HCEC 1CT (cell line): ENCODE results near the gene APBA2.

Source experiments
- DNase-seq: peaks from one replicate; pipeline ENCODE4 v3.0.0-alpha.2; 2017

The APBA2 gene

DNA sequence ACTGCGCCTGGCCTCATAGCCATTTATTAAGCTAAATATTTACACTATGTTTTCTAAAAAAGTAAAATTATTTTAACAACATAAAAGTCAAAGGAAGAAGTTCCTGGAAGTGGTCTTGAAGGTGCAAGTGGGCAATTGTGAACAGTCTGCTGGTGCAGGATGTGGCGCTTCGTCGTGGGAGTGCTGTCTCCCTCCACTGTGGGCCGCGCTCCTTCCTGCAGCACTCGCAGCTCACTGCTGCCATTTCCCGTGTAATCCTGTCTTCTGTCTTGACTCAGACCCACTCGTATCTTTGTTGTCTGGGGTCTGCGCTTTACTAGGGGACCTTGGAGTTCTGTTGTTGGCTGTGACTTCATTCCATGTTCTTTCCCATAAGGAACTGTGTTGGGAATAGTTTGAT lies 56.3 kb downstream of the APBA2 start:
- DNase-seq, result no peak

GRCh38 chr15:28942571-28942970 lies 56.8 kb downstream of the APBA2 start:
- no peak for DNase-seq

GRCh38 chr15:28943146-28943545 lies 57.4 kb downstream of the APBA2 start:
- no peak for DNase-seq

GRCh38 chr15:28943611-28944230 lies 57.9 kb downstream of the APBA2 start:
- no peak for DNase-seq

DNA sequence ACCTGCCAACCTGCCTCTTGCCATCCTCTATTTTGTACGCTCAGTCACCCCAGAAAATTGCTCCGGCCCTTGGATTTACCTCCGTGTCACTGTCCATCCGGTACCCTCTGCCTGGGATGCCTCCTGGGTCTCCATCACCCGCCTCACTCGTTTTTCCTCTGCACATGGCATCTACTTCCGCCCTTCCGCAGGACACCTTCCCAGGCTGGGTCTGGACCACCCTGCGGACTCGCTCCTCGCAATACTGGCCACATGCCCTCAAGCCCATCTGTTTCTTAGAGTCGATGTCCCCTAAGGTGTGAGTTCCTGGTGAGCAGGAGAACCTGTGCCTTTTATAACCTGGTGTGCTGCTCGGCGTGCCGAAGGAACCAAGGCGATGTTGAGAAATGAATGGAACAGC lies 58.5 kb downstream of the APBA2 start:
- no peak for DNase-seq

DNA sequence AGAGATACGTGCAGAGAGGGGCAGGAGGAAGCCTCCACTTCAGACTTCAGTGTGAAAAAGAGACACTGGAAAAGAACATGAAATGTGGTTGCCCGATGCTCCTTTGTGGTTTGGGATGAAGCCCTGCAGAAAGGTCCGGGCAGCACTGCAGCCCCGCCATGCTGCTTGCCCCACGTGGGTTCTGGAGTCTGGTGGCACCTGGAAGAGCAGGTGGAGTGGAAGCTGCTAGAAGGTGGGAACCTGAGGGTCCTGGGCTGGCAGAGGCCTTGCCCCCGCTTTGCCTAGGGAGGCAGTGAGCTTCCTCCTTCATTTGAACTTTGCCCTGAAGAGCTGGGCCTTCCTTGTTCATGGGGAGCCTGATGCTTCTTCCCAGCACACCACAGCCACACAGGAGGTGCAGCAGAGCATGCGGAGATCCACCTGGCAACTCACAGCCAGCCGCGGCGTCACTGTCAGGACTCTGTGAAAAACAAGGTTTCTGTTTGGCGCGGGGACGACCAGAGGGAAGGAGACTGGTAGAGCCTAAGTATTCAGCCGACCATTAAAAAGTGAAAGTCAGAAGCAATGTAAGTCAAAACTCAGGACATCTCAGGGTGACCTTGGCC lies 59.0 kb downstream of the APBA2 start:
- no peak for DNase-seq

DNA sequence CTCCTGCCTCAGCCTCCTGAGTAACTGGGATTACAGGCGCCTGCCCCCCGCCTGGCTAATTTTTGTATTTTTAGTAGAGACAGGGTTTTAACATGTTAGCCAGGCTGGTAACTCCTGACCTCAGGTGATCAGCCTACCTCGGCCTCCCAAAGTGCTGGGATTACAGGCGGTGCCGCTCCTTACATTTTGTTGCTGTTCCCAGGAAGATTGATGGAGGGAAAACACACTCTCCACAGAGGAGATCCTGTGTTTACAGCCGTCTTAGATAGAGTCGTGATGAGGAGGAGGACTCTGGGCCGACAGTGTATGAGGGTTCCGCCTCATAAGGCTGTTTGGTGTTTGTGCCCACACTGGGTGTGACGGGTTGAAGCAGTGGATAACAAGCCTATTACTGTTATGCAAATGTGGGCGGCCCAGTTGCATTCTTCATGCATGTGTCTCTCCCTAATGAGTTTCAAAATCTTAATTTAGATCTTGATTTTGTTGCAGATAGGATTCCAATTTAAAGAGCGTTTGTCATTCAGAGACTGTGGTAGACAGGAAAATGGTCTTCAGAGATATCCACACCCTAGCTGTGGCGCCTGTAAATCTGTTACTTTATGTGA lies 60.0 kb downstream of the APBA2 start:
- no peak for DNase-seq

- DNase-seq, result no peak
Measured at GRCh38 chr15:28946803-28947202, 61.0 kb downstream of the APBA2 start.

GRCh38 chr15:28947221-28947674 lies 61.5 kb downstream of the APBA2 start:
- DNase-seq, result no peak

- DNase-seq, result no peak
Measured at GRCh38 chr15:28948036-28948435, 62.3 kb downstream of the APBA2 start.

- DNase-seq, result no peak
Measured at GRCh38 chr15:28950916-28951315, 65.1 kb downstream of the APBA2 start.

DNA sequence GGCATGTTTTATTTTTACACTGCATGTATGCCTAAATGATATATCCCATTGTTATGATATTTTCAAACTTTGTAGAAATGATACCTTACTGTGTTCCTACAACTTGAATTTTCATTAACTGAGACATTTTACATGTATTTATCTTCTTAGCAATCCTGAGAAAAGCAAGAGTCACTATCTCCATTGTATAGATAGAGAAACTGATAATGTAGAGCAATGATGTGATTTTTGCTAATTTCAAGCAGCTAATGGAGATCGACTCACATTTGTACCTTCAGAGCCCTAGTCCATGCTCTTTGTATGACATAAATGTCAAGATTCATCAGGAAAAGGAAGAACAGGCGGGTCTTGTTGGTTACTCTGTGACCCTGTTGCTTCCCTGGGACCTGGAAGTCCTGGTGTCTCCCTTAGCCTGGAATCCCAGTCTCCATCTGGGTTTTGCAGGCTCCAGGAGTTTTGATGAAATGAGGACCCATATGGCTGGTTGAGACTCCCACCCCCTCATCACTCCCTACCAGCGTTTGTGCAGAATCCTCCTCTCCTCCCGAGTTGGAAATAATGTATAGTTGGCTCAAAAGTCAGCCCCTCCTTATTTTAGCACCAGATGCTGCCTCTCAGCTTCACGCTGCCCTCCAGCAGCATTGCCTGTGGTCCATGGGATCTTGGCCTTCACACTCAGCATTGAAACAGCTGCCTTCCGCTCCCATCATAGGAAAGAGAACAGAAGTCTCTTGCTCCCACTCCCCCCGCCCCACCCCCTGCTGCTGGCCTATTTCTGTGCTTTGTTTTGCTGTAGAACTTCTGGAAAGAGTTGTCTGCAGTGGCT lies 67.1 kb downstream of the APBA2 start:
- no peak for DNase-seq

DNA sequence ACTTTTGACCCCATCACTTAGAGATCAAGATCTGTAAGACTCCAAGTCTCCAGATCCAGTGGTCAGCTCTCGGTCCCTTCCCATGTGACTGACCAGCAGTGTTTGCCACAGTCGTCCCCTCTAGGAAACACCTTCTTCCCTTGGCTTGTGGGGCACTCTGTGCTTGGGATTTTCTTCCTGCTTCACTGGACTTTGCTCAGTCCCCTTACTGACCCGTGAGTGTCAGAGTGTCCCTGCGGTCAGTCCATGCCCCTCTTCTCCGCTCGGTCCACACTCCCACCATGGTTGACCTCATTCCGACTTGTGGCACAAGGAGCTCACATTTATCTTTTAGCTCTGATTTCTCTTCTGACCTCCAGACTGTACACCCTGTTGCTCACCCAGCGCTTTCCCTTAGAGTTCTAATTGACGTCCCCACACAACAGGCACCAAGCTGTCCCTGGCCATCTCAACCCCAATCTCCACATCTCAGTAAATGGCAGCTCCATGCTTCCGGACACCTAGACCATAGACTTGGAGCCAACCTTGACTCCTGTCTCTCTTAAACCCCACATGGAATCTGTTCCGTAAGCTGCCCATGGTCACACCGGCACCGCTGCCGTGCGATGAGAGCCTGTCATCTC lies 67.9 kb downstream of the APBA2 start:
- no peak for DNase-seq

DNA sequence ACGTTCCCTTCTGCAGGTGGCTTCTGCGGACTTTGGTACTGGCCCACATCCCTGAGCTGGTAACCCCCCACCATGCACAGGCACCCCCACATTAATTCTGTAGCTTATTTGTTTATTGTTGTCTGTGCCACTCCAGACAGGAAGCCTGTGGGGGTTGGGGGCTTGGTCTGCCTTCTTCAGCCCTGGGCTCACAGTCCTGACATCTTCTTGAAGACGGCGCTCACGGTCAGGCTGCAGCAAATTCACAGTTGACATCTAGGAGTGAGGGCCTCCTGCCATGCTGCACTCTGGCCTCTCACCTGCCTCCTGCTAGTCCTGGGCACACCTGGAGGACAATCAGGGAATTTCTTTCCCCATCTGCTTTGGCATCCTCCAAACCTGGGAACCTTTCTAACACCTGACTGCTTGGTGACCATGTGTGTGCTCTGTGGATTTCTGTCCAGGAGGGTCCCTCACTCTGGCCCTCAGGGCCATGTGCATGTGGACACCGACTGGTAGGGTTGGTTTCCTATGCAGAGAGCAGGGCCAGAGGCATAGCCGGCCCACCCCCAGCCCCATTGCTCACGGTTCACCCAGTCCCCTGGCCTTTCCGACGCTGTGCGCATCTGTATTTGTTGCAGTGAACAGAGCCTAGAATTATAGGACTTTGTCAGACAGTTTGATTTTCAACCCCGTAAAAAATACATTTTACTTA lies 68.8 kb downstream of the APBA2 start:
- no peak for DNase-seq

- peak; percentile 70 for DNase-seq
Measured at GRCh38 chr15:28955160-28955992, 69.6 kb downstream of the APBA2 start.

DNA sequence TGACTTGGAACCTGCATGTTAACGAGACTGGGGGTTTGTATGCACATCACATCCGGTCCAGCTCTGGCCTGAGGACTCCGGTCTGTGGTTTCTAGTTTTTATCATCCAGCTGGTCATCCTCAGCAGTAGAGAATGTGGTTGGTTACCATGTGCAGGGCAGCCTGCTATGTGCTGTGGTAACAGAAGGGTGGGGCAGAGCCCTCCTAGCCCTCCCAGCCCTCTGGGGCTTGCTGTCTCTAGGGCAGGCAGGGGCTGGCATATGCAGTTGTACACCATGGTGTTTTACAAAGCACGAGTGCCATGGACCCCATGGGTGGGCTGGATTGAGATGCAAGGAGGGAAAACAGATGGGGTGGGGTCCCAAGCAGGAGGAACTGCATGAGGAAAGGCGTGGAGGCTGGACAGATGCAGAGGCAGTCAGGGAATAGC lies 70.2 kb downstream of the APBA2 start:
- peak; percentile 85 for DNase-seq

- no peak for DNase-seq
Measured at GRCh38 chr15:28956491-28956890, 70.7 kb downstream of the APBA2 start.

DNA sequence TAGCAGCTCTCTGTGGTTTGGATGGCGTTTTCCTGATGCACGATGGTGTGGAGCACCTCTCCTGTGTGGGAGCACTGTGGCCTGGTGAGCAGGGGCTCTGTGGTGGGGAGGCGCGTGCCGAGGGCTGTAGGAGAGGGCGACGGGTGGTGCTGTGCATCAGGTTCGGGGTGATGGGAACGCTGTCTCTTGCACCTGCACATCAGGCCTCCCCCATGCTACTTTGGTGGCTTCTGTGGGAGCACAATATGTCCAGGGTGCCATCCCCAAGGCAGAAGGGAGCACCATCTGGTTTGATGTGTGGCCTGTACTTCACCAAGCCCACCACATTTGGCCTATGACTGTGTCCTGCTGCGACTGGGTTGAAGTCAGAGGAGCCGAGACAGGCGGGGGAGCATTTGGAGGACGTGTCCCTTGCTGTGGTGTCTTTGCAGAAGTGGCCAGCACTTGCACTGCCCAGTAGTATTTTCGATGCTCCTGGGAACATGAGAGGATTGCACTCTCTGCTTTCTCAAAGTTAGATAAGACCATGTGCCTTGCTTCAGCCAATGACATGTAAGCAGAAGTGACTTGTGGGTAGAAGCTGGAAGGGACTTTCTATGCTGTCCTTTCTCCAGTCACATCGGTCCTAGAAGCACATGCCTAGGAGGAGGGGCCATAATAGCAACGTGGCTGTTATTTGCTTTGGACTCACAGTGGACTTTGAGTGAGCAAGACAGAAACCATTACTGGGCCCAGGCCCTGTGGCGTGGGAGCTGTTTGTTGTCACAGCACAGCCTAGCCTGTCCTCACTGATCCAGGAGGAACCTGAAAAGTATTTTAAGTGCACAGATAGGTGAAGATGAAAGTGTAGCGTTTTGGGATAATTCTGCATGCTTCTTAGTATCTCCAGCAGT lies 72.1 kb downstream of the APBA2 start:
- DNase-seq, result no peak

GRCh38 chr15:28959326-28959725 lies 73.6 kb downstream of the APBA2 start:
- no peak for DNase-seq

DNA sequence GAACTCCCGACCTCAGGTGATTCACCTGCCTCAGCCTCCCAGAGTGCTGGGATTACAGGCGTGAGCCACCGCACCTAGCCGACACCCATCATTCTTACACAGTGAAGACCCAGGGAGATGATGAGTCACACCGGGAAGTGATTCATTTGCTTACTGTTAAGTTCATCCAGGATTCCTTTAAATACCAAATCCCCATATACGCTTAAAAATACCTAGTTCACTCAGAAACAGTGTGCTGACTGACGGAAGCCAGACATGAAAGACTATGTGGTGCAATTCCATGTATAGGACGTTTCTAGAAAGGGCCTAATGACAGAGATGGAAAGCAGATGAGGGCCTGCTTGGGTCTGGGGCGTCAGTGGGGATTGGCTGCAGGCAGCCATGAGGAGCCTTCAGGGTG lies 75.2 kb downstream of the APBA2 start:
- DNase-seq, result peak; percentile 84

DNA sequence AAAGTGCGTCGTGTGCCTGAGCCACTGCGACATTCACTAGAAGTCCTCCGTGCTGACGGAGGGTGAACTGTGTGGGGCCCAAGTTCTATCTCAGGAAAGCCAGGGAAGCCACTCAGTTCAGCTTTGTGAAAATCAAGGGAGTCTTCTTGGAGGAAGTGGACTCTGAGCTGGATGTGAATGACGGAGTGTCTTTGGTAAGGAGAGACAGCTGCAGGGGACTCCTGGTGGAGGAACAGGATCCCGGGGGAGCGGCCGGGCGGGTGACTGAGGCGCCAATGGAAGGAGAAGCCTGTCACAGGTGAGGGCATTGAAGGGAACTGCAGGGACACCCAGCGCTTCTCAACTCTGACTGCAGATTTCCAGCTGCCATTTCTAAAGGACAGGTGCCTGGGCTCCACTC lies 75.6 kb downstream of the APBA2 start:
- no peak for DNase-seq
